Measurements from ENCODE around the gene ATP2A3. TPM values are rescaled to one million over a fixed set of nuclear protein-coding genes. Genes with fewer than 3 reads are reported as not detected.

The ATP2A3 gene
- total and polyA plus RNA-seq, 7 donors: 3.6 to 158 (median 12.7) TPM

DNA sequence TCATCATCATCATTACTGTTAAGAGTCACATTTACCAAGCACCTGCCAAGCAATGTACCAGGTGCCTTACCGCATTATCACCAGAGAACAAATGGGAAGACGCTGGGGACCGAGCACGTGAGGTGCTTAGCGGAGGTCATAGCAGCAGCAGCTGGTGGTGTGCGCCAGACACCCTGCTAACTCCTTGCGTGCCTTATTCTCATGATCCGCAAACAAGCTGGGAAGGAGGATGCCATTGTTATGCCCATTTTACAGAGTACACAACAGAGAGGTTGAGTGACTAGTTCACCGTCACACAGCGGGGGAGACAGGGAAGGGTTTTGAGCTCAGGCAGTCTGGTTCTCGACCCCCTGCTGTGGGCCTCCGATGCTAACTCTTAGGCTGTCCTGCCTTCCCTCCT is 7.3 kb downstream of the ATP2A3 start:
- peaks cover 0 to 10% (median 4%) of the 10 kb centered on the region in 4 donors for H3K4me1 ChIP-seq
- H3K27me3 ChIP-seq: peaks cover 0 to 11% (median 9%) of the 10 kb centered on the region in 3 donors
- H3K4me3 ChIP-seq: no peak overlapping the region
- no peak for TF ChIP-seq POLR2A (IDR thresholded peaks at IDR 0.05)
- TF ChIP-seq EP300 (IDR thresholded peaks at IDR 0.05): no peak
- TF ChIP-seq, protein P1, sequence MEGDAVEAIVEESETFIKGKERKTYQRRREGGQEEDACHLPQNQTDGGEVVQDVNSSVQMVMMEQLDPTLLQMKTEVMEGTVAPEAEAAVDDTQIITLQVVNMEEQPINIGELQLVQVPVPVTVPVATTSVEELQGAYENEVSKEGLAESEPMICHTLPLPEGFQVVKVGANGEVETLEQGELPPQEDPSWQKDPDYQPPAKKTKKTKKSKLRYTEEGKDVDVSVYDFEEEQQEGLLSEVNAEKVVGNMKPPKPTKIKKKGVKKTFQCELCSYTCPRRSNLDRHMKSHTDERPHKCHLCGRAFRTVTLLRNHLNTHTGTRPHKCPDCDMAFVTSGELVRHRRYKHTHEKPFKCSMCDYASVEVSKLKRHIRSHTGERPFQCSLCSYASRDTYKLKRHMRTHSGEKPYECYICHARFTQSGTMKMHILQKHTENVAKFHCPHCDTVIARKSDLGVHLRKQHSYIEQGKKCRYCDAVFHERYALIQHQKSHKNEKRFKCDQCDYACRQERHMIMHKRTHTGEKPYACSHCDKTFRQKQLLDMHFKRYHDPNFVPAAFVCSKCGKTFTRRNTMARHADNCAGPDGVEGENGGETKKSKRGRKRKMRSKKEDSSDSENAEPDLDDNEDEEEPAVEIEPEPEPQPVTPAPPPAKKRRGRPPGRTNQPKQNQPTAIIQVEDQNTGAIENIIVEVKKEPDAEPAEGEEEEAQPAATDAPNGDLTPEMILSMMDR (IDR thresholded peaks at IDR 0.05): no peak
- no peak for TF ChIP-seq POLR2AphosphoS5 (IDR thresholded peaks at IDR 0.05)
- H3K27ac ChIP-seq: no peak overlapping the region
- H3K36me3 ChIP-seq: no peaks in the 10 kb centered on the region
- 93 to 96% methylated on average over 12 of the region's 12 CpGs for WGBS, 2 donors
- H3K9me3 ChIP-seq: no peaks in the 10 kb centered on the region
- no peak for DNase-seq
- intact Hi-C loops (cut with DNase I): no loop called here

DNA sequence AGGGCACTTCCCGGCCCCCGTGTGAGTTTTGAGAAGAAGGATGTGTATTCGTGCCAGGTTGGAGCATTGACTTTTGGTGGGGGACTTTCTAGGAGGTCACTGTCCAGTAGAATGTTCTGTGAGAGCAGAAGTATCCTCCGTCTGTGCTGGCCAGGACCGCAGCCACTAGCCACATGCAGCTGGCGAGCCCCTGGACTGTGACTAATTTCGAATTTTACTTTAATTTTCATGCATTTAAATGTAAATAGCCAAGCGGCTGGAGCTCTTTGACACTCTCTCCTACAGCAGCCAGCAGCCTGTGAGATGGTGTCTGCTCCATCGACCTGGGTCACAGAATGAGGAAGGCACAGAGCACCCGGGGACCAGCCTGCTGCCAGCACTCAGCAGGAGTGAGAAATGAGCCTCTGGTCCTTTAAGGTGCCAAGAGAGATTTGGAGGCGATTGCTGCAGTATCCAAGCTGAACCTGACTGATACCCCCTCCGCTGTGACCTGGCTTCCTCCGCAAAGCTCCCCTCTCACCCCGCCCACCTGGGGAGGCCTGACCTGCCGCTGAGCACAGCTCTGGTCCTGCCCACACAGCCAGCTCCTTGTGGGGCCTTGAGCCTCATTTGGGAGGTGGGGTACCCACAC is 7.8 kb downstream of the ATP2A3 start:
- intact Hi-C loops (cut with DNase I): no loop called here
- 73 to 82% methylated on average over 15 of the region's 15 CpGs for WGBS, 2 donors
- Histone ChIP-seq H3K27me3 (peaks cover 0 to 6% (median 3%) of the 10 kb centered on the region in 3 donors), H3K9me3 (no peaks in the 10 kb centered on the region), H3K4me1 (peaks cover 0 to 10% (median 4%) of the 10 kb centered on the region in 4 donors), H3K36me3 (no peaks in the 10 kb centered on the region), H3K4me3 (no peak overlapping the region), H3K27ac (no peak overlapping the region)
- TF ChIP-seq EP300 (IDR thresholded peaks at IDR 0.05) (no peak), POLR2A (IDR thresholded peaks at IDR 0.05) (no peak), POLR2AphosphoS5 (IDR thresholded peaks at IDR 0.05) (no peak)
- TF ChIP-seq, protein P1 (IDR thresholded peaks at IDR 0.05): no peak
- no peak for DNase-seq

DNA sequence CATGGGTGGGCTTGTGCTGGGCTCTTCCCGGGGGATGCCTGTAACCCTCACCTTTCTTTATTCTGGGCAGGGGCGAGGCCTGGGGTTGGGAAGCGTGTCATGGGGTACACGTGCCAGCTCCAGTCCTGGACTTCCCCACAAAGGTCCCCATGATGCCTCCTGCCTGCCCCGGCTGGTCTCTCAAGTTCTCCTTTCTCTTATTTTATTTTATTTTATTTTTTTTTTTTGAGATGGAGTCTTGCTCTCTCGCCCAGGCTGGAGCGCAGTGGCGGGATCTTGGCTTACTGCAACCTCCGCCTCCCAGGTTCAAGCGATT is 8.6 kb downstream of the ATP2A3 start:
- intact Hi-C loops (cut with DNase I): no loop called here
- no peak overlapping the region for H3K27ac ChIP-seq

DNA sequence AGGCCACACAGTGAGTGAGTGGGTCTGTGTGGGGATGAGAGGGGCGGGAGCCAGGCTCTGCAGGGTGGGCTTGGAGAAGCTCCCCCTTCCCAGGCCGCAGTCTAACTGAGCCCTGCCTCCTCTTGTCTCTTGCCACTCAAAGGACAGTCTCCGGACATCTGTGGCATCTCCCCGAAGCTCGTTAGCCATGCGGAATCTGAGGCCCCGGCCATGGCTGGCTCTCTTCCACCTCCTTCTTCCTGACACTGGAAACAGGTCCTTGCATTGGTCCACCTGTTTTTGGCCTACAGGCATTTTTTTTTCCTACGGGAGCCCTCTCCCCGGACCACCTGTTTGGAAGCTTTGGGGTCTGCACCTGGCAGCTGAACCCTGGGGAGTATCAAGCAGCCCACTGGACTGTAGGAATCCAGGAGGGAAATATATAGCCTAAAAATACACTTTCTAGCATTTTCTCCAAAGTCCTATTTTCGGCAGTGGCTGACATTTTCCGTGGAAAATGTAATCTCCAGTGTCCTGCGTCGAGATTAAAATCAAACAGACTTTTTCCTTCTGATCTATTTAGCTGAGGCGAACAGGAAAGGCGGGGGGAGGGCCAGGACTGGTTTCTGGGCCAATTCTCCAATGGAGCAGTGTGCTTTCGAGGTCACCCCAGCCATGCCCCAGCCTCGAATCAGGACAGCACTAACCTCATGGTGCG is 9.1 kb downstream of the ATP2A3 start:
- H3K27me3 ChIP-seq: no peaks in the 10 kb centered on the region
- no peaks in the 10 kb centered on the region for H3K36me3 ChIP-seq
- no peak overlapping the region for H3K4me3 ChIP-seq
- no peak overlapping the region for H3K27ac ChIP-seq
- no peak for DNase-seq
- TF ChIP-seq, protein P1 (IDR thresholded peaks at IDR 0.05): no peak
- TF ChIP-seq EP300 (IDR thresholded peaks at IDR 0.05) (no peak), POLR2AphosphoS5 (IDR thresholded peaks at IDR 0.05) (no peak), POLR2A (IDR thresholded peaks at IDR 0.05) (no peak)
- peaks cover 0 to 10% (median 4%) of the 10 kb centered on the region in 4 donors for H3K4me1 ChIP-seq
- H3K9me3 ChIP-seq: no peaks in the 10 kb centered on the region
- intact Hi-C loops (cut with DNase I): no loop called here
- WGBS, 2 donors: 84 to 90% methylated on average over 18 of the region's 18 CpGs

More for the DNA sequence above, 8.6 kb downstream of the ATP2A3 start:
- no peak overlapping the region for H3K4me3 ChIP-seq
- H3K9me3 ChIP-seq: no peaks in the 10 kb centered on the region
- H3K36me3 ChIP-seq: no peaks in the 10 kb centered on the region
- WGBS, 2 donors: 88% methylated on average over 10 of the region's 10 CpGs
- no peaks in the 10 kb centered on the region for H3K27me3 ChIP-seq
- peaks cover 0 to 10% (median 4%) of the 10 kb centered on the region in 4 donors for H3K4me1 ChIP-seq
- TF ChIP-seq EP300 (IDR thresholded peaks at IDR 0.05) (no peak), POLR2AphosphoS5 (IDR thresholded peaks at IDR 0.05) (no peak), POLR2A (IDR thresholded peaks at IDR 0.05) (no peak)
- TF ChIP-seq, protein P1 (IDR thresholded peaks at IDR 0.05): no peak
- DNase-seq: no peak
